Subcutaneous abdominal adipose tissue (tissue), 5 donors: ENCODE measurements around the gene NRP2.

Experiments
- H3K27ac ChIP-seq: one replicate; pipeline ENCODE4 v1.7.0; 2013; ENCODE audit warnings: low read depth, mild to moderate bottlenecking, inconsistent platforms, low read length, moderate library complexity
- H3K27me3 ChIP-seq, 5 donors: one replicate each; pipeline ENCODE4 v1.7.0; 2013; ENCODE audit warnings: low read length in 5 of 5, inconsistent platforms in 1 of 5; ENCODE audit not compliant: control insufficient read depth in 5 of 5, insufficient read depth in 4 of 5
- H3K36me3 ChIP-seq, 5 donors: one replicate each; pipeline ENCODE4 v1.7.0; 2013; ENCODE audit warnings: low read length in 5 of 5; ENCODE audit not compliant: control insufficient read depth in 5 of 5, insufficient read depth in 5 of 5
- H3K4me1 ChIP-seq, 5 donors: one replicate each; pipeline ENCODE4 v1.7.0; 2013; ENCODE audit warnings: low read length in 5 of 5, mild to moderate bottlenecking in 3 of 5, moderate library complexity in 1 of 5; ENCODE audit not compliant: control insufficient read depth in 5 of 5, insufficient read depth in 5 of 5
- H3K4me3 ChIP-seq, 5 donors: one replicate each; pipeline ENCODE4 v1.7.0; 2013; ENCODE audit warnings: low read length in 5 of 5, low read depth in 1 of 5
- H3K9ac ChIP-seq, 5 donors: one replicate each; pipeline ENCODE4 v1.7.0; 2013; ENCODE audit warnings: low read length in 5 of 5, mild to moderate bottlenecking in 4 of 5, moderate library complexity in 3 of 5
- H3K9me3 ChIP-seq, 5 donors: one replicate each; pipeline ENCODE4 v1.7.0; 2013; ENCODE audit warnings: low read length in 5 of 5; ENCODE audit not compliant: control insufficient read depth in 5 of 5
- donor health status: healthy.
- donor health status: healthy.
- donor health status: healthy.
- donor health status: healthy.
- donor health status: healthy.

NRP2 gene

GRCh38 chr2:205802941-205803340, 120.6 kb downstream of the NRP2 start:
- H3K4me1 ChIP-seq = peaks cover 0 to 1% (median 0%) of the 10 kb centered on the region in 5 donors
- peaks cover 0 to 3% (median 0%) of the 10 kb centered on the region in 5 donors for H3K27me3 ChIP-seq
- no peak overlapping the region for H3K4me3 ChIP-seq
- H3K36me3 ChIP-seq = peaks cover 0 to 5% (median 0%) of the 10 kb centered on the region in 5 donors
- peaks cover 2 to 7% (median 4%) of the 10 kb centered on the region in 5 donors for H3K9me3 ChIP-seq
- H3K9ac ChIP-seq = no peak overlapping the region
- no peak overlapping the region for H3K27ac ChIP-seq

- H3K9ac ChIP-seq = no peak overlapping the region
- peaks cover 0 to 1% (median 0%) of the 10 kb centered on the region in 5 donors for H3K36me3 ChIP-seq
- no peak overlapping the region for H3K4me3 ChIP-seq
- H3K27me3 ChIP-seq = peaks cover 0 to 3% (median 0%) of the 10 kb centered on the region in 5 donors
- peaks cover 0 to 7% (median 4%) of the 10 kb centered on the region in 5 donors for H3K4me1 ChIP-seq
- H3K9me3 ChIP-seq = peaks cover under 1 to 2% (median 2%) of the 10 kb centered on the region in 5 donors
- no peak overlapping the region for H3K27ac ChIP-seq
These were observed 121.2 kb downstream of the NRP2 start for GRCh38 chr2:205803500-205803899.

GRCh38 chr2:205805136-205805535, 122.8 kb downstream of the NRP2 start:
- H3K27ac ChIP-seq = no peak overlapping the region
- H3K4me3 ChIP-seq = no peak overlapping the region

GRCh38 chr2:205806143-205806905, 124.0 kb downstream of the NRP2 start:
- Histone ChIP-seq H3K9me3 (no peaks in the 10 kb centered on the region), H3K4me1 (peaks cover 0 to 15% (median 9%) of the 10 kb centered on the region in 5 donors)

More at GRCh38 chr2:205805136-205805535, 122.8 kb downstream of the NRP2 start:
- no peaks in the 10 kb centered on the region for H3K9me3 ChIP-seq
- H3K27me3 ChIP-seq = peaks cover 0 to 3% (median 0%) of the 10 kb centered on the region in 5 donors
- peaks cover 0 to 12% (median 9%) of the 10 kb centered on the region in 5 donors for H3K4me1 ChIP-seq
- H3K36me3 ChIP-seq = no peaks in the 10 kb centered on the region
- no peak overlapping the region for H3K9ac ChIP-seq

GRCh38 chr2:205807229-205807628, 124.9 kb downstream of the NRP2 start:
- Histone ChIP-seq H3K9me3 (no peaks in the 10 kb centered on the region), H3K9ac (no peak overlapping the region), H3K27ac (no peak overlapping the region), H3K4me3 (no peak overlapping the region), H3K27me3 (peaks cover 0 to 3% (median 0%) of the 10 kb centered on the region in 5 donors), H3K36me3 (no peaks in the 10 kb centered on the region), H3K4me1 (peaks cover 0 to 23% (median 9%) of the 10 kb centered on the region in 5 donors)

More at GRCh38 chr2:205806143-205806905, 124.0 kb downstream of the NRP2 start:
- Histone ChIP-seq H3K27me3 (peaks cover 0 to 3% (median 0%) of the 10 kb centered on the region in 5 donors), H3K9ac (no peak overlapping the region), H3K4me3 (no peak overlapping the region), H3K27ac (no peak overlapping the region), H3K36me3 (no peaks in the 10 kb centered on the region)

- H3K27me3 ChIP-seq = peaks cover 0 to 3% (median 0%) of the 10 kb centered on the region in 5 donors
- H3K9me3 ChIP-seq = no peaks in the 10 kb centered on the region
- peaks cover 0 to 23% (median 9%) of the 10 kb centered on the region in 5 donors for H3K4me1 ChIP-seq
- H3K27ac ChIP-seq = no peak overlapping the region
- H3K36me3 ChIP-seq = no peaks in the 10 kb centered on the region
- H3K9ac ChIP-seq = no peak overlapping the region
- H3K4me3 ChIP-seq = no peak overlapping the region
These were observed 125.5 kb downstream of the NRP2 start for GRCh38 chr2:205807758-205808157.

GRCh38 chr2:205808486-205809121, 126.3 kb downstream of the NRP2 start:
- H3K27ac ChIP-seq = no peak overlapping the region
- H3K9me3 ChIP-seq = no peaks in the 10 kb centered on the region
- H3K36me3 ChIP-seq = no peaks in the 10 kb centered on the region
- no peak overlapping the region for H3K9ac ChIP-seq
- H3K4me3 ChIP-seq = no peak overlapping the region
- peaks cover 0 to 23% (median 9%) of the 10 kb centered on the region in 5 donors for H3K4me1 ChIP-seq
- peaks cover 0 to 3% (median 0%) of the 10 kb centered on the region in 5 donors for H3K27me3 ChIP-seq

- Histone ChIP-seq H3K36me3 (no peaks in the 10 kb centered on the region), H3K27ac (no peak overlapping the region), H3K4me1 (peaks cover 0 to 23% (median 9%) of the 10 kb centered on the region in 5 donors), H3K9ac (no peak overlapping the region), H3K9me3 (no peaks in the 10 kb centered on the region), H3K4me3 (no peak overlapping the region), H3K27me3 (no peaks in the 10 kb centered on the region)
These were observed 129.1 kb downstream of the NRP2 start for GRCh38 chr2:205811387-205811786.

- Histone ChIP-seq H3K9me3 (no peaks in the 10 kb centered on the region), H3K27ac (no peak overlapping the region), H3K4me1 (peaks cover 0 to 11% (median under 1%) of the 10 kb centered on the region in 5 donors), H3K27me3 (no peaks in the 10 kb centered on the region), H3K36me3 (no peaks in the 10 kb centered on the region), H3K9ac (no peak overlapping the region), H3K4me3 (no peak overlapping the region)
These were observed 131.7 kb downstream of the NRP2 start for GRCh38 chr2:205814039-205814364.

- Histone ChIP-seq H3K36me3 (no peaks in the 10 kb centered on the region), H3K4me3 (no peak overlapping the region), H3K27ac (no peak overlapping the region), H3K4me1 (peaks cover 0 to 11% (median 0%) of the 10 kb centered on the region in 5 donors), H3K9me3 (no peaks in the 10 kb centered on the region), H3K27me3 (no peaks in the 10 kb centered on the region), H3K9ac (no peak overlapping the region)
These were observed 133.4 kb downstream of the NRP2 start for GRCh38 chr2:205815673-205816072.
